Skeletal muscle satellite cell (primary cell): Measurements from ENCODE around the gene MCCC1.
A peak's percentile ranks its signal among the peaks of the same experiment; 100 is the strongest.
"Not testable (repeated sequence)": the region's sequence is repeated elsewhere in the genome, so short reads cannot be mapped to it uniquely, and the experiment has no call there.

ENCODE experiments used
- H3K27me3 ChIP-seq: 2 replicates; pipeline ENCODE4 v1.7.0; 2013; ENCODE audit warnings: low read length; ENCODE audit not compliant: control insufficient read depth, insufficient read depth
- H3K36me3 ChIP-seq: 2 replicates; pipeline ENCODE4 v1.7.0; 2013; ENCODE audit warnings: mild to moderate bottlenecking, control low read depth, low read length; ENCODE audit not compliant: insufficient read depth
- H3K4me1 ChIP-seq: 2 replicates; pipeline ENCODE4 v1.7.0; 2013; ENCODE audit warnings: low read length; ENCODE audit not compliant: control insufficient read depth, insufficient read depth
- H3K4me2 ChIP-seq: 2 replicates; pipeline ENCODE4 v1.7.0; 2013; ENCODE audit warnings: mild to moderate bottlenecking, low read length
- H3K4me3 ChIP-seq: 2 replicates; pipeline ENCODE4 v1.7.0; 2013; ENCODE audit warnings: low read length
- H3K9ac ChIP-seq: 2 replicates; pipeline ENCODE4 v1.7.0; 2013; ENCODE audit warnings: mild to moderate bottlenecking, low read depth, low read length, moderate library complexity
- H3K9me3 ChIP-seq: replicated peaks from 2 replicates; pipeline ENCODE4 v1.7.0; 2013; ENCODE audit warnings: mild to moderate bottlenecking, control low read depth, low read length

The MCCC1 gene

GRCh38 chr3:183101040-183101439 lies 1.7 kb upstream of the MCCC1 start:
- not testable (repeated sequence) for H3K4me2 ChIP-seq, H3K9ac ChIP-seq

DNA sequence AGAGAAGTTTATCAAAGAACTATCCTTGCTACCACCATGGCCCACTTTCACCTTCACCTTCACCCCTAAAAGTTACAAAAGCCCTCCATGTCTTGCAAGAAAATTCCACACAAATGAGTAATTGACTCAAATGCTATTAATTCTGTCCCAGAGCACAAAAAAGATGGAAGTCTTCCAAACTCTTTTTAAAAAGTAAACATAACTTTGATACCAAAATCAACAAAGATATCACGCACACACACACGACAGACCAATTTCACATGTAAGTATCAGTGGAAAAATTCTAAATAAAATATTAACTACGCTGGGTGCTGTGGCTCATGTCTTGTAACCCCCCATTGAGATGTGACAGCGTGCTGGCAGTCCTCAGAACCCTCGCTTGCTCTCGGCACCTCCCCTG lies 1.1 kb upstream of the MCCC1 start:
- H3K36me3 ChIP-seq: no peaks in the 10 kb centered on the region
- no peaks in the 10 kb centered on the region for H3K27me3 ChIP-seq
- no peak overlapping the region for H3K4me3 ChIP-seq
- peaks cover 14% of the 10 kb centered on the region for H3K4me1 ChIP-seq
- peak overlapping the region; percentile 96 for H3K4me2 ChIP-seq
- no peaks in the 10 kb centered on the region for H3K9me3 ChIP-seq
- H3K9ac ChIP-seq: no peak overlapping the region

More at GRCh38 chr3:183101040-183101439, 1.7 kb upstream of the MCCC1 start:
- H3K9me3 ChIP-seq, H3K36me3 ChIP-seq, H3K27me3 ChIP-seq, H3K4me3 ChIP-seq: not testable (repeated sequence)
- H3K4me1 ChIP-seq: peaks cover 14% of the 10 kb centered on the region

DNA sequence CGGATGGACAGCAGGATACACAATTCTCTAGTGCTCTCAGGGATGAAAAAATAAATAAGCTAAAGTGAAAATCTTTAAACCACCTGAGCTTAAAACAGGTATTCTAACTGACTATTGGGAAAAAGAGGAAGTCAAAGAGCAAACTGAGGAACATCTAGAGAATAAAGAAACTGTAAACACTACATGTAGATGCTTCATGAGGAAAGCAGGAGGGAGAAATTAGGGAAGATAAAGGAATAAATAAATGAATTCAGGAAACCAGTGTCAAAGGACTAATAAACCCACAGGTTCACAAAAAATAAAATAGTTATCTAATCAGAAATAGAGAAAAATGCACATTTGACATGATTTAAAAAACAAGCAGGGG lies 525 bp upstream of the MCCC1 start:
- H3K9me3 ChIP-seq: no peaks in the 10 kb centered on the region
- no peaks in the 10 kb centered on the region for H3K36me3 ChIP-seq
- H3K4me1 ChIP-seq: peaks cover 14% of the 10 kb centered on the region
- no peaks in the 10 kb centered on the region for H3K27me3 ChIP-seq
- peak overlapping the region; percentile 49 for H3K9ac ChIP-seq
- peak overlapping the region; percentile 96 for H3K4me3 ChIP-seq
- peak overlapping the region; percentile 96 for H3K4me2 ChIP-seq

DNA sequence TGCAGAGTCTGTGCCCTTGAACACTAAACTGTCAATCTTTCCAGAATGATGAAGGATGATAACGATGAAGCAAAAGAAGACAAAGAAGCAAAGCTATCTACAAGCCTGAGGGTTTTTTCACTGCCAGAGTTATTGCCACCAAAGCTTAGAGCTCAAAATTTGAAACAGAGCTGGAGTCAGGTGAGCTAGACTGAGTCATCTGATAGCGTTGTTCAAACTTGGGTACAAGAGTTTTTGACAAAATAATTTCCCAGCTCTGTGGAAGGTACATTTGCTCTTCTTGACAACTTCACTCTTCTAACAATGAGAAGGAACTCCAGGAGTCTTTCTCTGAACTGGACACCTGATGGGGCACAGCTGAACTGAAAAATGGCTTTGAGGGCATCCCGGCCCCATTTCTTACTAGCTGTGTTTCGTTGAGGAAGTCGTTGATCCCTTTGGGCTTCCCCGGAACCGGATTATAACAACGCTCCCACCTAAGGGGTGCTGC lies 715 bp downstream of the MCCC1 start:
- Histone ChIP-seq H3K27me3 (no peaks in the 10 kb centered on the region), H3K4me3 (peak overlapping the region; percentile 96), H3K4me1 (peaks cover 14% of the 10 kb centered on the region), H3K4me2 (peak overlapping the region; percentile 96), H3K9me3 (no peaks in the 10 kb centered on the region), H3K9ac (peak overlapping the region; percentile 89), H3K36me3 (no peaks in the 10 kb centered on the region)

DNA sequence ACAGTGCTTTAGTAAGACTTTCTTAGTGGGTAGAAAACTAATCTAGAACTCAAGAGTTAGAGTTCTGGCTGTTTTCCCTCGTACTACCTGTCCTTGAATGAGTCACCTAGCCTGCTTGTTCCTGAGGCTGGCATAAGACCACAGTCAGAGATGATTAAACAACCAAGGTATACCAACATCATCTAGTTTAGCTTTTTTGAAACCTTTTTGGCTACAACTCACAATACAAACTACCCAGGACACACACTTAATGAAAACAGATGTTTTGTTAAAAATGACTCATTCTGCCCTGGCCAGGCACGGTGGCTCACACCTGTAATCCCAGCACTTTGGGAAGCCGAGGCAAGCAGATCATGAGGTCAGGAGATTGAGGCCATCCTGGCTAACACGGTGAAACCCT lies 4.6 kb downstream of the MCCC1 start:
- H3K4me3 ChIP-seq: no peak overlapping the region
- no peaks in the 10 kb centered on the region for H3K9me3 ChIP-seq
- H3K36me3 ChIP-seq: peaks cover 4% of the 10 kb centered on the region
- H3K4me1 ChIP-seq: peaks cover 8% of the 10 kb centered on the region
- no peak overlapping the region for H3K9ac ChIP-seq
- no peaks in the 10 kb centered on the region for H3K27me3 ChIP-seq
- no peak overlapping the region for H3K4me2 ChIP-seq

DNA sequence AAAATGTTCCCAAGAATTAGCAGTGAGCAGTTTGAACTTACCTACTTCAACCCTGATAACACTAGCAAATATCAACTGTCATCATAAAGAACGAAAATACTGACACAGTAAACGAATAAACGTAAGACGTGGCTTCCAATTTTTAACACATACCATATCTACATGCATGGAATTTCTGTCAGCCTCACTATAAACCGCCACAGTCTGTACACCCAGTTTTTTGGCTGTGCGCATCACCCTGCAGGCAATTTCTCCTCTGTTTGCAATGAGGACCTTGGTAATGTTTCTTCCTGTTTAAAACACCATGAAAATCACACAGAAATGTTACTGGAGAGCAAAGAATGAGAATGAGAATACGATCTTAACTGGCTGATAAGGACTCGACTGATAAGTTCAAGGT lies 7.0 kb downstream of the MCCC1 start:
- Histone ChIP-seq H3K4me1 (no peaks in the 10 kb centered on the region), H3K9me3 (no peaks in the 10 kb centered on the region), H3K27me3 (no peaks in the 10 kb centered on the region), H3K36me3 (peaks cover 14% of the 10 kb centered on the region), H3K4me2 (no peak overlapping the region), H3K9ac (no peak overlapping the region), H3K4me3 (no peak overlapping the region)

DNA sequence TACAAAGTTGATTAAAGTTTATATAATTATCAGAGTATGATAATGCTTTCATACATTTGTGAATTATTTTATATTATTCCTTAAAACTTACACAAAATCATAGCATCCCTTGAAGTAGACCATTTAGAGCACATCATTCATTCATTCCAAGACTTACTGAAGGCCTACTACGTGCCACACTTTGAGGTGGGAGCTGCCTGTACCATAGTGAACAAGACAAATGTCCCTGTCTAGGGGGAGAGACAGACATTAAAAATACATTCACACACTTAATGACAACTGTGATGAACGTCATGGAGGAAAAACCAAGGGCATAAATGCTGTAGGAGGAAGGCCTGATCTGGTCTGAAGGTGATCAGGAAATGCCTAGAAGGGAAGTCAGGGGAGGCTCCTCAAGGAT lies 12.1 kb downstream of the MCCC1 start:
- Histone ChIP-seq H3K36me3 (peaks cover 40% of the 10 kb centered on the region), H3K4me2 (no peak overlapping the region), H3K9ac (no peak overlapping the region), H3K27me3 (no peaks in the 10 kb centered on the region), H3K4me1 (peaks cover 4% of the 10 kb centered on the region), H3K9me3 (no peaks in the 10 kb centered on the region), H3K4me3 (no peak overlapping the region)

DNA sequence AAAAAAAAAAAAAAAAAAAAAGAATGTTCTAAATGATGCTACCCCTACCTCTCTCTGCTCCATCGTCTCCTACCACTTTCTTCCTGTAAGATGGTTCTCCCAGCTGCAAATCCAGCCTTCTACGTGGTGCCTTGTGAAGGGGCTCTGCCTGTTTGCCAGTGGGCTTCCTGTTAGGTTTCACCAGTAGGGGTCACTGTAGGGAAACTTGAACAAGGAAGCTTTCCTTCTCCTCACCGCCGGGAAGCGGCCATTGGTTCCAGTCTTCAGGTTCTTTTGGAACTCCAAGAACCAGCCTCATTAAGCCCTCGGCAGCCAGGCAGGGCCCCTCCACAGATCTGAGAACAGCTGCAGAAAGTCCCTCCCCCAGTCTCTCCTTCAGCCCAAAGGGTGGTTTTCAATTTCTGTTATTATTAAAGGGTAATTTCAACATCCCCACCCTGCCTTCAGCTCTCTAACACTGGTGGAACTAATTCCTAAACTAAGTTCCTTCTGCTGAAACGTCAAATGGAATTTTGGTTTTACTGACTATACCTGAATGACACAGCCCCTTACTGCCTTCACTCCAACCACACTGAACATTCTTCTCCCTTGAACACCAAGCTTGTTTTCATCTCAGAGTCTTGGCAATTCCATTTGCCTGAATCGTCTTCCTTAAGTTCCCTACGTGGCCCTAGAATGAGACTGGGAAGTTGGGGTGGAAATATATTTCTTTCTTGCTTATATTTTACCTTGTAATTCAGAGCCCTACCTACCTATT lies 13.5 kb downstream of the MCCC1 start:
- Histone ChIP-seq H3K4me1 (peaks cover 4% of the 10 kb centered on the region), H3K9me3 (no peaks in the 10 kb centered on the region), H3K27me3 (no peaks in the 10 kb centered on the region), H3K4me2 (no peak overlapping the region), H3K4me3 (no peak overlapping the region), H3K9ac (no peak overlapping the region), H3K36me3 (peaks cover 54% of the 10 kb centered on the region)

DNA sequence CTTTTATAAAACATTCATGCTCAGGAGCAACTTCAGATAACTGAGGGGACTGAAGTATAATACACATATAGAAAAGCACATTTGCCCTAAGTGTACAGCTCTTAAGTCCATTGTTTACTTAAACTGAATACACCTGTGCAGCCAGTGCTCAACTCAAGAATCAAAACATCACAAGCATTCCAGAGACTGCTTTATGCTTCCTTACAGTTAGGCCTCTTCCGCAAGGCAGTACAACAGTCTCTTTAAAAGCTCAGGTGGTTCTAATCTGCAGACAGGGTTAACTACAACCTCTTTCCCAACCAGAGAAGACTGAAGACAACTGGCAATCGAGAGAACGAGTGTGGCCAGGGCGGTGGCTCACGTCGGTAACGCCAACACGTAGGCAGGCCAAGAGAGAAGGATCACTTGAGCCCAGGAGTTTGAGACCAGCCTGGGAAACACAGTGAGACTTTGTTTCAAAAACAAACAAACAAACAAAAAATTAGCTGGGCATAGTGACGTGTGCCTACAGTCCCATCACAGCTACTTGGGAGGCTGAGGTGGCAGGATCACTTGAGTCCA lies 16.9 kb downstream of the MCCC1 start:
- Histone ChIP-seq H3K36me3 (peaks cover 54% of the 10 kb centered on the region), H3K9me3 (no peaks in the 10 kb centered on the region), H3K4me3 (no peak overlapping the region), H3K27me3 (no peaks in the 10 kb centered on the region), H3K4me1 (peaks cover 4% of the 10 kb centered on the region), H3K9ac (no peak overlapping the region), H3K4me2 (no peak overlapping the region)

DNA sequence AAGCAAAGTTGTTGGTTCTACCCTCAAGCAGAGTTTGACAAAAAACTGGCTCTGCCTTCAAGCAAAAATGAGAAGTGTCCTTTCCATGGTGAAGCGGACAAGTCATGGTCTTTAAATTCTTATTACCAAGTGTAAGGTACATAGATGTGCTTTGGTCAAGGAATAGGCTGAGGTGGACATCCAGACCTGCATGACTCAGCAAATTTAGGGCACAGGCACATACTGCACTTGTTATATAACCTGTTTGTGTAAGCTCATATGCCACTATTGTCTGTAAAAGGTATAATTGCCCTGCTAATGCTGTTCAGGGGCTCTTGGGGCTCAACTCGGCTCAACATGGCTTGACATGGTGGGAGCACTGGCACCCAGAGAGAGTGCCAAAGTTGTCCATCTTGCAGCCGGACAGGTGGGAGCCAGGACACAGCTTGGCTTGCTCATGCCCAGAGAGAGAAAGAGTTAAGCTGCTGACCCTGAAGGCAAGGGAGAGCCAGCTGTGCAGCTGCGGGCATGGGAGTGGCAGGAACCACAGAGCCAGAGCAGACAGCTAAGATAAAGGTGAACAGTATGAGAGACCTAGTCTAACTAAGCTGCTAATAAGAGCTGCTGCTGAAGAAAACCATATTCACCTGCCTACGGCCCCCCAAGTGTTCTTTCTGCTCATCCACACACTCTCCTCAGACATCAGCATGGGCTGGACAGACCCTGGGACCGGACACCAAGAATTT lies 17.7 kb downstream of the MCCC1 start:
- H3K4me1 ChIP-seq: peaks cover 4% of the 10 kb centered on the region
- H3K4me2 ChIP-seq: no peak overlapping the region
- no peaks in the 10 kb centered on the region for H3K9me3 ChIP-seq
- peaks cover 52% of the 10 kb centered on the region for H3K36me3 ChIP-seq
- no peak overlapping the region for H3K4me3 ChIP-seq
- no peak overlapping the region for H3K9ac ChIP-seq
- no peaks in the 10 kb centered on the region for H3K27me3 ChIP-seq

DNA sequence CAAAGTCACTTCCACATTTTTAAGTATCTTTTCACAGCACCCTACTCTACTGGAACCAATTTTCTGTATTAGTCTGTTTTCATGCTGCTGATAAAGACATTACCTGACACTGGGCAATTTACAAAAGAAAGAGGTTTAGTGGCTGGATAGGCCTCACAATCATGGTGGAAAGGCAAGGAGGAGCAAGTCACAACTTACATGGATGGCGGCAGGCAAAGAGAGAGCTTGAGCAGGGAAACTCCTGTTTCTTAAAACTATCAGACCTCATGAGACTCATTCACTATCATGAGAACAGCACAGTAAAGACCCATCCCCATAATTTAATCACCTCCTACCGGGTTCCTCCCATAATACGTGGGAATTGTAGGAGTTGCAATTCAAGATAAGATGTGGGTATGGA lies 18.7 kb downstream of the MCCC1 start:
- Histone ChIP-seq H3K27me3 (no peaks in the 10 kb centered on the region), H3K4me3 (no peak overlapping the region), H3K9ac (no peak overlapping the region), H3K4me1 (no peaks in the 10 kb centered on the region), H3K4me2 (no peak overlapping the region), H3K36me3 (peaks cover 42% of the 10 kb centered on the region), H3K9me3 (no peaks in the 10 kb centered on the region)
